HCT116 (cell line): ENCODE results near the gene RAET1E.

ENCODE experiments used
- CTCF ChIP-seq, 3 experiments: fragments of 200-600 bp in 1 of 3; sonication (generic) in 1 of 3; IDR thresholded peaks in 2 of 3; conservative IDR thresholded peaks in 1 of 3; 2 replicates each; pipeline ENCODE4 v1.5.1; 2012 to 2017; ENCODE audit warnings: low read depth in 2 of 3, low read length in 2 of 3, antibody characterized with exemption in 1 of 3, borderline replicate concordance in 1 of 3, control low read depth in 1 of 3, mild to moderate bottlenecking in 1 of 3, mixed read lengths in 1 of 3, mixed run types in 1 of 3, moderate library complexity in 1 of 3; ENCODE audit not compliant: insufficient read depth in 1 of 3
- EGR1 ChIP-seq: IDR thresholded peaks from 2 replicates; pipeline ENCODE4 v1.6.1; 2012; ENCODE audit warnings: low read depth
- EZH2 ChIP-seq: fragments of 200-600 bp; sonication (generic); IDR thresholded peaks from 2 replicates; pipeline ENCODE4 v1.6.1; 2017; ENCODE audit warnings: antibody characterized with exemption, mixed run types
- MAX ChIP-seq: IDR thresholded peaks from 2 replicates; pipeline ENCODE4 v1.6.1; 2012
- POLR2A ChIP-seq: IDR thresholded peaks from 2 replicates; pipeline ENCODE4 v1.7.0; 2011; ENCODE audit warnings: borderline replicate concordance; ENCODE audit not compliant: insufficient read depth, insufficient read length; ENCODE audit errors: extremely low read depth
- POLR2AphosphoS5 ChIP-seq: IDR thresholded peaks from 2 replicates; pipeline ENCODE4 v1.6.1; 2011; ENCODE audit warnings: mild to moderate bottlenecking, low read depth, low read length, moderate library complexity
- RAD21 ChIP-seq: IDR thresholded peaks from 2 replicates; pipeline ENCODE4 v1.6.1; 2012; ENCODE audit warnings: low read depth, mild to moderate bottlenecking
- SIN3A ChIP-seq: IDR thresholded peaks from 2 replicates; pipeline ENCODE4 v1.6.1; 2012; ENCODE audit warnings: low read depth

GRCh38 chr6:149933036-149933435, 35.1 kb upstream of the RAET1E start:
- TF ChIP-seq POLR2A, result no peak
- TF ChIP-seq POLR2AphosphoS5, result no peak
- TF ChIP-seq EZH2, result no peak
- TF ChIP-seq CTCF (IDR thresholded peaks at IDR 0.05 in 2 of 3, conservative IDR thresholded peaks at IDR 0.05 in 1 of 3; ENCODE audit: borderline replicate concordance in 1 of 3, insufficient read depth in 1 of 3, low read depth in 2 of 3, low read length in 2 of 3), result no peak
- TF ChIP-seq MAX, result no peak
- TF ChIP-seq SIN3A, result no peak
- no peak for TF ChIP-seq RAD21
- TF ChIP-seq EGR1, result no peak
